8988T (cell line): ENCODE measurements around the gene CCDC69.
"Not testable (repeated sequence)": the region's sequence is repeated elsewhere in the genome, so short reads cannot be mapped to it uniquely, and the experiment has no call there.

Experiments
- DNase-seq: peaks from one replicate; pipeline ENCODE4 v3.0.0; 2011

The CCDC69 gene

GRCh38 chr5:151221574-151221973 is 2.3 kb downstream of the CCDC69 start:
- DNase-seq, result no peak

DNA sequence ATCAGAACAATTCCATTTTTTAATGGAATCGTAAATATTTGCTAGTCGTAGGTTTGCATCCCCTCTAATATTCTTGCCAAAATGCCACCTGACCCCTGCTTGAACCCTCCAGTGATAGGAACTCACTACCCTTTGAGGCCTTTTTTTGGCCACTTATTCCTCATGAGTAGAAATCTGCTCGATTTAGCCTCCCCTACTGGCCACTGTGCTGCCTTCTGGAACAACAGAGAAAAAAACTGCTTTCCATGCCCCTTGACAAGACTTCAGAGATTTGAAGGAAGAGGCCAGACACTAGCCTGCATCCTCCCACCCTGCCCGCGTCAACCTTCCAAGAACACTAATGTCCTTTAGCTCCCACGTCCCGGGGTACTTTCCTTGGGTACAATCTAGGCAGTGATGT is 4.1 kb downstream of the CCDC69 start:
- no peak for DNase-seq

- no peak for DNase-seq
Observed at GRCh38 chr5:151219138-151219537, 4.8 kb downstream of the CCDC69 start.

DNA sequence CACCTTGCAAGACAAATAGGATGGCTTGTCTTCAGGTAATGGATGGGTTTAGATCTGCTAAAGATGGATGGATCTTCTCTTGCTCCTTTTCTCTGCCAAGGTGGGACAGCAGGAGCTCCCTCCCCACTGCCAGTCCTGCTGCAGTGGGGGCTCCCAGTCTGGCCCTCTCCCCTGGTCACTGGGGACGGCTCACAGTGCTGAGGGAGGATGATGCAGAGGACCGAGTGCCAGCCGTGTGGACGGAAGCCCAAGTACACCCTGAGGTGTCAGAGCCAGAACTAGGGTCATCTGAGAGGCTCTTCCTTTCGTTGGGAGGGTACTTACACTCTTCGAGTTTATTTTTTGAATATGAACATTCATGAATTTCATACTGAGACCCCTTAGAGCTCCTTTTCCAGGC is 5.7 kb downstream of the CCDC69 start:
- no peak for DNase-seq

GRCh38 chr5:151216781-151217180 is 7.1 kb downstream of the CCDC69 start:
- DNase-seq, result no peak

DNA sequence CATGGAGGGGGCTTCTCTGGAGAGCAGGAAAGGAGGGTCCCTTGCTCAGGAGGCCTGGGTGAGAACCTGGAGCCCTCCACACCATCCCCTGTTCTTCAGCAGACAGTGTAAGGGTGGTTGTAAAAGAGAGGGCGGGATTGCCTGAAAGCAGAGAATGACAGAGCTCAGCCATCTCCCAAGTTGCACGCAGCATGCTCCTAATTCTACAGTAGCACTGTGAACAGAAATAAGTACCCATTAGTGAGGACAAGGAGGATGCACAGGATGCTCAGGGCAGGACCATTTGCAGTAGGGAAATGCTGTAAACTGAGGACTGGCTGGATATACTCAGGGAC is 8.4 kb downstream of the CCDC69 start:
- DNase-seq, result no peak

GRCh38 chr5:151214614-151215545 is 9.0 kb downstream of the CCDC69 start:
- no peak for DNase-seq

GRCh38 chr5:151213803-151214613 is 9.9 kb downstream of the CCDC69 start:
- no peak for DNase-seq

GRCh38 chr5:151212406-151212798 is 11.5 kb downstream of the CCDC69 start:
- DNase-seq, result no peak

DNA sequence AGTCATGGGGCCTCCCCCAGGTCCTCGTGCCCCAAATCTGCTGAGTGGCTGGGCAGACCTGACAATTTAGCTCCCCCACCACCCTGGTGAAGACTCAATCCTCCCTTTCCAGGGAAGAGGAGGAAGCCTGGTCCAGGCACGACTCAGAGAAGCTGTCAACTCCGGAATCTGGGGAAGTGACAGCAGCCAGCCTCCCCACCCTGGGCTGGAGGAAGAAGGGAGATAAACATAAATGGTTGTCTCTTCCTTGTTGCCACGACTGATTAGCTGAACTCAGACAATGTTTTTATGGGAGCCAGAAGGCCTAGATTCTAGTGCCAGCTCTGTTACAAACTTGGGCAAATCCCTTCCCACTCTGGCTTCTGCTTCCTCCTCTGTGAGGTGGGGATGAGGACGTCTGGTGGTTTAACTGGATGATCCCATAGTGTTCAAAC is 15.4 kb downstream of the CCDC69 start:
- no peak for DNase-seq

GRCh38 chr5:151205411-151205810 is 18.5 kb downstream of the CCDC69 start:
- DNase-seq, result no peak

GRCh38 chr5:151204051-151204450 is 19.8 kb downstream of the CCDC69 start:
- no peak for DNase-seq

DNA sequence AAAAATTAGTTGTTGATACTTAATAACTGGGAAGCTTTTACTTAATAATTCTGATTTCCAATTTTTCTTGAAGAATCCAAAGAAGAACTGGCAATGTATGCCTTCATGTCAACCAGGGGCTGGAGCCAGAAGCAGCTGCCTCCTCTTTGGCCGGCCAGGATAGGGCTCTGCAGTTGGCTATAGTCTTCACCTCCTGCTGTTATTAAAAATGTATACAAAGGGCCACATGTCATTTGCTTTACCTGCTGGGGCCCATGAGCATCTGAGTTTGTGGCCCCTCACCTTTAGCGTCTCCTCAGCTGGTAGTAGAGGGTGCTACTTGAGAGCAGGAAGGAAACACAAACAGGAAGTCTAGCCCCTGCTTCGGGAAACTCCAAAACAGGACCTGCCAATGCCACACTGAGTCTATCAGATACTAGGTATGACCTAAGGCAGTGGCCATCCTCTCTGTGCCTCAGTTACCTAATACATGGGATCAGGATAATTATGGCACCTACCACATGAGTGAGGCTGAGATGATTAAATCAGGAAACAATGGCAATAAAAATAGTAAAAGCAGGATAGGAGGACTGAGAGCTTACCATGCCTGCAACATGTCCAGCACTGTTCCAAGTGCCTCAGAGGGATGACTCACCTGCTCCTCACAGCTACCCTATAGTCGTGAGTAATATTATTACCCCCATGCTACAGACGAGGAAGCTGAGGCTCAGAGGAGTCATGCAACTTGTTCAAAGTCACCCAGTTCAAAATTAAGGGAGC is 21.3 kb downstream of the CCDC69 start:
- no peak for DNase-seq

DNA sequence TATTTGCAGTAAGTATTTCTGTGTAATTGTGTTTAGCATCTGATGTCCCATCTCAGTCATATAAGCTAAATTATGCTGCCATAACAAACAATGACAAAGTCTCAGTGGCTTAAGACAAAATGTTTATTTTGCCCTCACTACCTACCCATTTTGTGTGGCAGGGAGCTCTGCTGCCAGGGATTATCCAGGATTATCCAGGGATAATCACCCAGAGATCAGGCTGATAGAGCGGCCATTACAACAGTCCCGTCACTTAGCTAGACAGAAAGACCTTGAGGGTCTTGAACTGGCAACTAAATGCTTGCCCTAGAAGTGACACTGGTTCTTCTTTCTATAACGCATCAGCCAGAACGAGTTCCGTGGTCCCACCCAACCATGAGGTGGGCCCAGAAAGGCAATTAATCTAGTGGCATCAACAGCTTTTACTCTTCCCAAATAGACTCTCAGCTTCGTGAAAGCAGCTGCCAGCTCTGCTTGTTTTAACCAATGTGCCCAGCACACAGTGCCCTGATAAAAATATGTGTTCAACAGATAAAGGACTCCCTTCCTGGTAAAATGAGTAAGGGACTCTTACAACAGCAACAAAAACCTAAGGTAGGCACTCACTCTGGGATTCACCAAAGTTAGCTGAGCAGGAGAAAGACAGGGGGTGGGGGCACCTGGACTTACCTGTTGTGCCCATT is 22.8 kb downstream of the CCDC69 start:
- no peak for DNase-seq

DNA sequence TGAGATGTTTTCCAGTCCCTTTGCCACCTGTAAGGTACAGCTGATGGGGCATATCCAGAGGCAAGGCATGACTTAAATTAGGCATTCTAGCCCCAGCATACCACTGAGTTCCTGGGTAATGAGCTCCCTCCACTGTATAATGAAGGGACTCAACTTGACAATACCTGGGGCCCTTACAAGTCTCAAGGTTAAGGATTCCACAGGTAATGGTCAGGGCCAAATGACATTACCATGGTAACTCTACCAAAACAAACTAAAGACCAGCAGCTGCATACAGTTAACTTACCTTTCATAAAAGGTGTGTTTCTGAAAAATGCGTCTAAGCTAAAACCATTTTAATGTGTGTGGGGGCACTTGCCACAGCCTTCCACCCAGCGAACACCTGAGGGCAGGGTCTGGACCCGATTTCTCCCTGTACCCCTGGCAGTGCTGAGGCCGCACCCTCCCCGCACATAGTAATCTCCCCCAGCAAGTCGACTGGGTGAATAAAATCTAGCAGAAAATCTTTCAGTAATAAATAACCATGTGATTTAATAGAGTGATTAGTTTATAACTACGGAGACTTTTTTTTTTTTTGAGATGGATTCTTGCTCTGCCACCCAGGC is 24.2 kb downstream of the CCDC69 start:
- DNase-seq, result no peak

- DNase-seq, result no peak
Observed at GRCh38 chr5:151198861-151199260, 25.0 kb downstream of the CCDC69 start.

DNA sequence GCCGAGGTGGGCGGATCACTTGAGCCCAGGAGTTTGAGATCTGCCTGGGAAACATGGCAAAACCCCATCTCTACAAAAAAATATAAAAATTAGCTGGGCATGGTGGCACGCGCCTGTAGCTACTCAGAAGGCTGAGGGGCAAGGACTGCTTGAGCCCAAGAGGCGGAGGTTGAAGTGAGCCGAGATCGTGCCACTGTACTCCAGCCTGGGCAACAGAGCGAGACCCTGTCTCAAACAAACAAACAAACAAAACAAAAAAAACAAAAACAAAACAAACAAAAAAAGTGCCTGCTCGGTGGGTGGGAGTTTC is 26.6 kb downstream of the CCDC69 start:
- DNase-seq, result not testable (repeated sequence)

- DNase-seq, result no peak
Observed at GRCh38 chr5:151196556-151197290, 27.2 kb downstream of the CCDC69 start.

DNA sequence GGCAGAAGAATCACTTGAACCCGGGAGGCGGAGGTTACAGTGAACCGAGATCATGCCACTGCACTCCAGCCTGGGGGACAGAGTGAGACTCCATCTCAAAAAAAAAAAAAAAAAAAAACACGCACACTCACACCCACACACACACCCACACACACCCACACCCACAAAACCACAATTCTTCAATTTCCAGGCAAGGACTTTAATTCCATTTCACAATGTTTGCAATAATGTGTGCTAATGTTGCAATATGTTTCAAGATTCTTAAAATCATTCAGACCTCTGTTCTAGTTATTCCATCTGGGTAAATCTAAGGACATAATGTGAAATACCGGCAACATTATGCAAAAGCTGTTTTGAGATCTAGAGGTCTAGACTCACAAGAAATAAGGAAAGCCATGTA is 28.3 kb downstream of the CCDC69 start:
- no peak for DNase-seq

DNA sequence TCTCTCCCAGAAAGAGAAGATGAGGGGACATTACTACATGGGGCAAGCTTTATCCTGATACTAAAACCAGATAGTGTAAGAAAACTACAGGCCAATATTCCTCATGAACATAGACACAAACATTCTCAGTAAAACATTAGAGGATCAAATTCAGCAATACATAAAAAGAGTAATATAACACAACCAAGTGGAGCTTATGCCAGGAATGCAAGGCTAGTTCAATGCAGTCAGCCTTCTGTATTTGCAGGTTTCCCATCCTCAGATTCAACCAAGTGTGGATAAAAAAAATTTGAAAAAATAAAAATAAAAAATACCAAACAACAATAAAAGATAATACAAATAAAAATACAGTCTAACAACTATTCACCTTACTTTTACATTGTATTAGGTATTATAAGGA is 31.3 kb downstream of the CCDC69 start:
- DNase-seq, result no peak

- DNase-seq, result no peak
Observed at GRCh38 chr5:151191661-151192060, 32.2 kb downstream of the CCDC69 start.

DNA sequence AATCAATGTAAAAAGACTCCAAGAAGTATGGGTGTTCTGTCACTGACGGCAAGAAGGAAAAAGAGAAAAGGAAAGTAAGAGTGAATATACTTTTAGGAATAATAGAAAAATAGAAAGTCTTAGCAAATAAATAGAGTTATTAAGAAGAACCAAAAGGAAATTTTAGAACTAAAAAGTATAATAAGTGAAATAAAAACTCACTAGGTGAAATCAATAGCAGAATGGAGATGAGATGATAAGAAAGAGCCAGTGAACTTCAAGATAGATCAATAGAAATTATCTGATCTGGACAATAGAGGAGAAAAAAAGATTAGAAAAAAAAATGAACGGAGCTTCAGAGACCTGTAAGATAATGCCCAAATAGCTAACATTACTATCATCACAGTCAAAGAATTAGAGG is 34.7 kb downstream of the CCDC69 start:
- no peak for DNase-seq
